CD4-positive, alpha-beta T cell treated with Interleukin-17A for 1 hour (primary cell): ENCODE data around the gene MYO18A.

ENCODE experiments used
- DNase-seq: peaks from one replicate; pipeline ENCODE4 v3.0.0-alpha.2; 2020

MYO18A gene

GRCh38 chr17:29120433-29120832 lies 59.8 kb downstream of the MYO18A start:
- DNase-seq: no peak

GRCh38 chr17:29119265-29119664 lies 60.9 kb downstream of the MYO18A start:
- DNase-seq: no peak

- peak; percentile 79 for DNase-seq
Observed at GRCh38 chr17:29116804-29117753, 63.1 kb downstream of the MYO18A start.

GRCh38 chr17:29115961-29116803 lies 64.0 kb downstream of the MYO18A start:
- peak; percentile 37 for DNase-seq

GRCh38 chr17:29115435-29115834 lies 64.8 kb downstream of the MYO18A start:
- DNase-seq: no peak

GRCh38 chr17:29114141-29114540 lies 66.1 kb downstream of the MYO18A start:
- no peak for DNase-seq

GRCh38 chr17:29113334-29113733 lies 66.9 kb downstream of the MYO18A start:
- no peak for DNase-seq

- DNase-seq: no peak
Observed at GRCh38 chr17:29112771-29113295, 67.4 kb downstream of the MYO18A start.

- peak; percentile 66 for DNase-seq
Observed at GRCh38 chr17:29111816-29112499, 68.2 kb downstream of the MYO18A start.

- no peak for DNase-seq
Observed at GRCh38 chr17:29110372-29110757, 69.8 kb downstream of the MYO18A start.

GRCh38 chr17:29109477-29110371 lies 70.5 kb downstream of the MYO18A start:
- no peak for DNase-seq

- no peak for DNase-seq
Observed at GRCh38 chr17:29108823-29109476, 71.2 kb downstream of the MYO18A start.

- DNase-seq: no peak
Observed at GRCh38 chr17:29107933-29108822, 72.0 kb downstream of the MYO18A start.

GRCh38 chr17:29107084-29107483 lies 73.1 kb downstream of the MYO18A start:
- DNase-seq: no peak

GRCh38 chr17:29103341-29103740 lies 76.9 kb downstream of the MYO18A start:
- no peak for DNase-seq

- no peak for DNase-seq
Observed at GRCh38 chr17:29102741-29103181, 77.4 kb downstream of the MYO18A start.

- DNase-seq: no peak
Observed at GRCh38 chr17:29102046-29102445, 78.2 kb downstream of the MYO18A start.

GRCh38 chr17:29100296-29100695 lies 79.9 kb downstream of the MYO18A start:
- no peak for DNase-seq

GRCh38 chr17:29099527-29099926 lies 80.7 kb downstream of the MYO18A start:
- DNase-seq: no peak

GRCh38 chr17:29096094-29096493 lies 84.1 kb downstream of the MYO18A start:
- no peak for DNase-seq
